ENCODE data around the gene KREMEN1. TPM values are rescaled to one million over a fixed set of nuclear protein-coding genes. Genes with fewer than 3 reads are reported as not detected.

The KREMEN1 gene
- total RNA-seq, 3 donors from 2014 or later = 18.3 to 35.1 (median 28.6) TPM

- H3K36me3 ChIP-seq (ENCODE audit: low read depth) = no peaks in the 10 kb centered on the region
- intact Hi-C loops (cut with DNase I, micrococcal nuclease) = no loop called here
- no peak for TF ChIP-seq CTCF (IDR thresholded peaks at IDR 0.05)
- H3K4me1 ChIP-seq (ENCODE audit: low read depth) = no peaks in the 10 kb centered on the region
- H3K4me3 ChIP-seq = no peak overlapping the region
- DNase-seq (peak in 1 of 3 donors; percentile 8), ATAC-seq (no peak)
- no peaks in the 10 kb centered on the region for H3K9me3 ChIP-seq
These were observed 73.3 kb downstream of the KREMEN1 start for GRCh38 chr22:29146091-29146560.

- H3K36me3 ChIP-seq (ENCODE audit: low read depth) = no peaks in the 10 kb centered on the region
- ATAC-seq = no peak
- DNase-seq = peak in 1 of 3 donors; percentile 3
- intact Hi-C loops (cut with DNase I, micrococcal nuclease) = no loop called here
- H3K4me1 ChIP-seq (ENCODE audit: low read depth) = no peaks in the 10 kb centered on the region
- no peak for TF ChIP-seq CTCF (IDR thresholded peaks at IDR 0.05)
- H3K4me3 ChIP-seq = no peak overlapping the region
- H3K9me3 ChIP-seq = no peaks in the 10 kb centered on the region
These were observed 73.9 kb downstream of the KREMEN1 start for GRCh38 chr22:29146771-29147170.

GRCh38 chr22:29147331-29147899 is 74.6 kb downstream of the KREMEN1 start:
- Histone ChIP-seq H3K9me3 (no peaks in the 10 kb centered on the region), H3K4me1 (ENCODE audit: low read depth) (no peaks in the 10 kb centered on the region), H3K4me3 (no peak overlapping the region), H3K36me3 (ENCODE audit: low read depth) (no peaks in the 10 kb centered on the region)
- intact Hi-C loops (cut with DNase I, micrococcal nuclease) = no loop called here
- no peak for TF ChIP-seq CTCF (IDR thresholded peaks at IDR 0.05)
- no peak for ATAC-seq
- peak in 1 of 3 donors; percentile 6 for DNase-seq

GRCh38 chr22:29148036-29148435 is 75.2 kb downstream of the KREMEN1 start:
- TF ChIP-seq CTCF (IDR thresholded peaks at IDR 0.05) = no peak
- no peaks in the 10 kb centered on the region for H3K9me3 ChIP-seq
- DNase-seq (peak in 1 of 3 donors; percentile 8), ATAC-seq (no peak)
- no peaks in the 10 kb centered on the region for H3K4me1 ChIP-seq (ENCODE audit: low read depth)
- intact Hi-C loops (cut with DNase I, micrococcal nuclease) = no loop called here
- no peaks in the 10 kb centered on the region for H3K36me3 ChIP-seq (ENCODE audit: low read depth)
- no peak overlapping the region for H3K4me3 ChIP-seq

GRCh38 chr22:29148826-29149225 is 76.0 kb downstream of the KREMEN1 start:
- intact Hi-C loops (cut with DNase I, micrococcal nuclease) = no loop called here
- H3K4me1 ChIP-seq (ENCODE audit: low read depth) = no peaks in the 10 kb centered on the region
- DNase-seq (peak in 1 of 3 donors; percentile 10), ATAC-seq (no peak)
- TF ChIP-seq CTCF (IDR thresholded peaks at IDR 0.05) = no peak
- no peak overlapping the region for H3K4me3 ChIP-seq
- no peaks in the 10 kb centered on the region for H3K36me3 ChIP-seq (ENCODE audit: low read depth)
- no peaks in the 10 kb centered on the region for H3K9me3 ChIP-seq
